ENCODE data around the gene MALSU1.

Gene MALSU1

DNA sequence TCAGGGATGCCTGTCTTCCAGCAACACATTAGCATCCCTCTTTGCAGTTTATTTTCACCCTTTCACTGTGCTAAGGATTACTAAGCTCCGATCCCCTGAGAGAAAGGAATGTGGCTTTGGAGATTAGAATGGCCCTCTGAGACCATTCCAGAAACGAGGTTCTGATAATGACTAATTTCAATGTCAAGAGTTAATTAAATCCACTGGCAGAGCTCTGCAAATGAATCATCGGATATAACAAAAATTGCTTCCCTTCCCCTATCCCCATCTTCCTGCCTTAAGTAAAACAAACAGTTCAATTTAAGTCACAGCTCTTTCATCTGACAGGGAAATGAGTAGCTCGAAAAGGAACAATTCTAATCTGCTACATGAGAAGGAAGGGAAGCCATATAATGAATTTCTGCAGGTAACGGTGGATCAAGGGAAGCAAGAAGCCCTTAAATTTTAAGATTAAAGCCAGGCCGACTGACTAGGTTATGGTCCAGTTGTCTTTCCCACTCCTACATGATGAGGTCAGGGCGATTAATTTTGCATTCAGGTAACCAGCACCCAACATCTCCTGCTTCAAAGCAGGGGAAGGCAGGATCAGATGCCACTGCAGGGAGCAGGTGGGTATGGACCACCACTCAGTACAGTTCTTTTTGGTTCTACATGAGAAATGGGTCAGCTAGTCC lies 50.5 kb downstream of the MALSU1 start:
- Histone ChIP-seq H3K27me3 (ENCODE audit: low read depth, low read length) (no peaks in the 10 kb centered on the region), H3K79me2 (ENCODE audit: low read length) (0 out of 2 replicates have a peak, but pooled peaks cover 3% of the 10 kb centered on the region), H3K4me1 (ENCODE audit: low read length) (peaks cover 18% of the 10 kb centered on the region), H3K36me3 (replicated peaks; ENCODE audit: low read depth, low read length) (peaks cover 25% of the 10 kb centered on the region), H3K9ac (ENCODE audit: low read length) (no peak overlapping the region), H4K20me1 (ENCODE audit: insufficient read depth, low read length) (peaks cover 3% of the 10 kb centered on the region; the same call in 1 of the 2 replicates), H3K4me2 (ENCODE audit: low read length) (no peak overlapping the region), H3K27ac (ENCODE audit: low read length) (no peak overlapping the region), H3K4me3 (ENCODE audit: low read length) (no peak overlapping the region), H3K9me3 (ENCODE audit: insufficient read depth, low read length) (no peaks in the 10 kb centered on the region), H2AFZ (ENCODE audit: low read depth, low read length) (no peak overlapping the region)
- TF ChIP-seq EZH2phosphoT487 (IDR thresholded peaks at IDR 0.05; ENCODE audit: low read depth): no peak
- TF ChIP-seq, protein P1, sequence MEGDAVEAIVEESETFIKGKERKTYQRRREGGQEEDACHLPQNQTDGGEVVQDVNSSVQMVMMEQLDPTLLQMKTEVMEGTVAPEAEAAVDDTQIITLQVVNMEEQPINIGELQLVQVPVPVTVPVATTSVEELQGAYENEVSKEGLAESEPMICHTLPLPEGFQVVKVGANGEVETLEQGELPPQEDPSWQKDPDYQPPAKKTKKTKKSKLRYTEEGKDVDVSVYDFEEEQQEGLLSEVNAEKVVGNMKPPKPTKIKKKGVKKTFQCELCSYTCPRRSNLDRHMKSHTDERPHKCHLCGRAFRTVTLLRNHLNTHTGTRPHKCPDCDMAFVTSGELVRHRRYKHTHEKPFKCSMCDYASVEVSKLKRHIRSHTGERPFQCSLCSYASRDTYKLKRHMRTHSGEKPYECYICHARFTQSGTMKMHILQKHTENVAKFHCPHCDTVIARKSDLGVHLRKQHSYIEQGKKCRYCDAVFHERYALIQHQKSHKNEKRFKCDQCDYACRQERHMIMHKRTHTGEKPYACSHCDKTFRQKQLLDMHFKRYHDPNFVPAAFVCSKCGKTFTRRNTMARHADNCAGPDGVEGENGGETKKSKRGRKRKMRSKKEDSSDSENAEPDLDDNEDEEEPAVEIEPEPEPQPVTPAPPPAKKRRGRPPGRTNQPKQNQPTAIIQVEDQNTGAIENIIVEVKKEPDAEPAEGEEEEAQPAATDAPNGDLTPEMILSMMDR (IDR thresholded peaks at IDR 0.05; ENCODE audit: low read depth, low read length): no peak

DNA sequence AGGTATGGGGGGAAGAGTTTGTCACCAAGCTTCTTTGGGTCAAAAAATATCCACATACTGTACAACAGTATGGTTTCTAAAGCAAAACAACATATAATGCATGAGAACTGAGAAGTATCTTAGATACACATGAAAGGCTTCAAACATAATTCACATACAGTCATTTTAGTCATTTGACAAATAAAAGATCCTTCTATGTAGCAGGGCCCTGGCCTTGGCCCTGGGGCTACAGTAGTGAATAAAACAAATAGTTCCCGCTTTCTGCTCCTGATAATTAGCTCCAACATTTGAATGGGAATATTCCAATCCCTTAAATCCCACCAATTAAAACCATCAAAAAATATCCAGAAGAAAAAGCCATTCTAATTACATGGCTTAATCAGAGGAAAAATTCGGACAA lies 51.3 kb downstream of the MALSU1 start:
- Histone ChIP-seq H3K9ac (ENCODE audit: low read length) (no peak overlapping the region), H3K4me3 (ENCODE audit: low read length) (no peak overlapping the region), H3K9me3 (ENCODE audit: insufficient read depth, low read length) (no peaks in the 10 kb centered on the region), H3K36me3 (replicated peaks; ENCODE audit: low read depth, low read length) (peaks cover 18% of the 10 kb centered on the region), H3K4me2 (ENCODE audit: low read length) (no peak overlapping the region), H3K4me1 (ENCODE audit: low read length) (peaks cover 18% of the 10 kb centered on the region), H4K20me1 (ENCODE audit: insufficient read depth, low read length) (peaks cover 3% of the 10 kb centered on the region; the same call in 1 of the 2 replicates), H3K27me3 (ENCODE audit: low read depth, low read length) (no peaks in the 10 kb centered on the region), H3K27ac (ENCODE audit: low read length) (no peak overlapping the region), H3K79me2 (ENCODE audit: low read length) (0 out of 2 replicates have a peak, but pooled peaks cover 3% of the 10 kb centered on the region), H2AFZ (ENCODE audit: low read depth, low read length) (no peak overlapping the region)
- no peak for TF ChIP-seq EZH2phosphoT487 (IDR thresholded peaks at IDR 0.05; ENCODE audit: low read depth)

DNA sequence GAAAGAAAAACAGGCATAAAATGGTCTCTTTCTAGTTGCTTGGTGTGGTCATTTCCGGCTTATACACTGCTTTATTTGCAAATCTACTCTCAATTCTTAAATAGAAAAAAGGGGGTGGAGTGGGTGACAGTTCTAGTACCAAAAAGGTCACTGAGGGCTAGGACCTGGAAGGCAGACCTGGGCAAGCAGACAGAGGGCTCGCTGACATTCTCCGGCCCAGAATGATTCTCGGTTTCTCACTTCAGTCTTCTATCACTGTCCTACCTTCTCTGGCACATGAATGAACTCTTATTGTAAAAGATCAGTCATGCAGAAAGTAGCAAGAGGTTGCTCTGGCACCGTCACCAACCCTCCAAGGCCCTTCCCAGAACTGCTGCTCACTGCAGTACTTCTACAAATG lies 54.0 kb downstream of the MALSU1 start:
- H3K4me3 ChIP-seq (ENCODE audit: low read length): no peak overlapping the region
- no peak for TF ChIP-seq EZH2phosphoT487 (IDR thresholded peaks at IDR 0.05; ENCODE audit: low read depth)
- TF ChIP-seq, protein P1 (IDR thresholded peaks at IDR 0.05; ENCODE audit: low read depth, low read length): no peak
- no peak overlapping the region for H3K27ac ChIP-seq (ENCODE audit: low read length)
- H3K79me2 ChIP-seq (ENCODE audit: low read length): peaks cover 11% of the 10 kb centered on the region
- H4K20me1 ChIP-seq (ENCODE audit: insufficient read depth, low read length): peaks cover 8% of the 10 kb centered on the region; the same call in 1 of the 2 replicates
- no peaks in the 10 kb centered on the region for H3K9me3 ChIP-seq (ENCODE audit: insufficient read depth, low read length)
- H2AFZ ChIP-seq (ENCODE audit: low read depth, low read length): no peak overlapping the region
- no peak overlapping the region for H3K9ac ChIP-seq (ENCODE audit: low read length)
- H3K4me2 ChIP-seq (ENCODE audit: low read length): no peak overlapping the region
- peaks cover 9% of the 10 kb centered on the region for H3K36me3 ChIP-seq (replicated peaks; ENCODE audit: low read depth, low read length)
- H3K4me1 ChIP-seq (ENCODE audit: low read length): peaks cover 5% of the 10 kb centered on the region
- no peaks in the 10 kb centered on the region for H3K27me3 ChIP-seq (ENCODE audit: low read depth, low read length)

DNA sequence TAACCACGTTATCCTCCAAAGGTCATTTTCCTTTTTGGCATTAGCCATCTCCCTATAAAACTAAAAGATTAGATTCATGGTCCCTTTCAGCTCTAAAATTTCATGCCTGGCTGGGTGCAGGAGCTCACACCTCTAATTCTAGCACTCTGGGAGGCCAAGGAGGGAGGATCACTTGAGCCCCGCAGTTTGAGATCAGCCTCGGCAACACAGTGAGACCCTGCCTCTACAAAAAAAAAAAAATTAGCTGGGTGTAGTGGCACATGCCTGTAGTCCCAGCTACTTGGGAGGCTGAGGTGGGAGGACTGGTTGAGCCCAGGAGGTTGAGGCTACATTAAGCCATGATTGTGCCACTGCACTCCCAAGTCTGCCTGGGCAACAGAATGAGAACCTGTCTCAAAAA lies 57.0 kb downstream of the MALSU1 start:
- no peak overlapping the region for H3K9ac ChIP-seq (ENCODE audit: low read length)
- peaks cover 13% of the 10 kb centered on the region for H3K36me3 ChIP-seq (replicated peaks; ENCODE audit: low read depth, low read length)
- H3K79me2 ChIP-seq (ENCODE audit: low read length): peaks cover 23% of the 10 kb centered on the region
- no peaks in the 10 kb centered on the region for H3K27me3 ChIP-seq (ENCODE audit: low read depth, low read length)
- peaks cover 13% of the 10 kb centered on the region; the same call in 1 of the 2 replicates for H4K20me1 ChIP-seq (ENCODE audit: insufficient read depth, low read length)
- H3K4me1 ChIP-seq (ENCODE audit: low read length): peaks cover 32% of the 10 kb centered on the region
- TF ChIP-seq, protein P1 (IDR thresholded peaks at IDR 0.05; ENCODE audit: low read depth, low read length): no peak
- TF ChIP-seq EZH2phosphoT487 (IDR thresholded peaks at IDR 0.05; ENCODE audit: low read depth): no peak
- no peak overlapping the region for H3K27ac ChIP-seq (ENCODE audit: low read length)
- H3K4me2 ChIP-seq (ENCODE audit: low read length): no peak overlapping the region
- H3K4me3 ChIP-seq (ENCODE audit: low read length): no peak overlapping the region
- H3K9me3 ChIP-seq (ENCODE audit: insufficient read depth, low read length): no peaks in the 10 kb centered on the region
- H2AFZ ChIP-seq (ENCODE audit: low read depth, low read length): no peak overlapping the region

Measured in OCI-LY3 (cell line).